PC-9 (cell line): Measurements from ENCODE around the gene DIAPH2. TPM values are rescaled to one million over a fixed set of nuclear protein-coding genes. Genes with fewer than 3 reads are reported as not detected.

Source experiments
- BruUV-seq: library from RNA; stranded (reverse); fragments of 400-500 nt; replicated peaks from 2 replicates; lab custom pipeline; 2021; lab: Mats Ljungman, UMichigan
- CTCF ChIA-PET: fragments of 300-600 bp; sonication (Branson Sonifier 250); formaldehyde crosslinking; loops from one replicate; lab custom pipeline; 2022; ENCODE audit warnings: antibody characterized with exemption; lab: Charles Lee
- POLR2A ChIA-PET: fragments of 300-600 bp; sonication (Branson Sonifier 250); formaldehyde crosslinking; loops from one replicate; lab custom pipeline; 2022; ENCODE audit warnings: antibody characterized with exemption; ENCODE audit not compliant: unreplicated experiment; lab: Charles Lee
- DNase-seq, 2 experiments: peaks; one replicate each; pipeline versions ENCODE4 v3.0.0 to v3.0.0-alpha.2; 2015 to 2022; ENCODE audit warnings: mixed read lengths in 1 of 2
- H2AFZ ChIP-seq: fragments of 200-600 bp; sonication (generic); 2 replicates; pipeline ENCODE4 v1.8.1; 2017; ENCODE audit warnings: antibody characterized with exemption
- H3F3A ChIP-seq: fragments of 200-600 bp; sonication (generic); 2 replicates; pipeline ENCODE4 v1.8.1; 2017; ENCODE audit warnings: antibody characterized with exemption, mild to moderate bottlenecking, low read depth; ENCODE audit not compliant: insufficient read depth
- H3K27ac ChIP-seq: fragments of 200-600 bp; sonication (generic); 2 replicates; pipeline ENCODE4 v1.6.1; 2016; ENCODE audit warnings: mixed run types
- H3K27me3 ChIP-seq: fragments of 200-600 bp; sonication (generic); 2 replicates; pipeline ENCODE4 v1.6.1; 2016; ENCODE audit warnings: low read depth, mixed run types; ENCODE audit not compliant: insufficient read depth
- H3K36me3 ChIP-seq: fragments of 200-600 bp; sonication (generic); 2 replicates; pipeline ENCODE4 v1.6.1; 2016; ENCODE audit warnings: low read depth, mixed run types
- H3K4me1 ChIP-seq: fragments of 200-600 bp; sonication (generic); replicated peaks from 2 replicates; pipeline ENCODE4 v1.6.1; 2016; ENCODE audit warnings: mixed run types; ENCODE audit not compliant: insufficient read depth
- H3K4me2 ChIP-seq: fragments of 200-600 bp; sonication (generic); 2 replicates; pipeline ENCODE4 v1.6.1; 2017; ENCODE audit warnings: mixed run types
- H3K4me3 ChIP-seq: fragments of 200-600 bp; sonication (generic); 2 replicates; pipeline ENCODE4 v1.6.1; 2016; ENCODE audit warnings: mixed run types
- H3K79me2 ChIP-seq: fragments of 200-600 bp; sonication (generic); 2 replicates; pipeline ENCODE4 v1.6.1; 2017; ENCODE audit warnings: low read depth, mixed run types
- H3K9me2 ChIP-seq: fragments of 200-600 bp; sonication (generic); 2 replicates; pipeline ENCODE4 v1.8.1; 2017; ENCODE audit warnings: mild to moderate bottlenecking; ENCODE audit not compliant: insufficient read depth
- H3K9me3 ChIP-seq: fragments of 200-600 bp; sonication (generic); 2 replicates; pipeline ENCODE4 v1.8.1; 2016; ENCODE audit warnings: low read depth; ENCODE audit not compliant: insufficient read depth
- H4K20me1 ChIP-seq: fragments of 200-600 bp; sonication (generic); 2 replicates; pipeline ENCODE4 v1.8.1; 2017; ENCODE audit not compliant: insufficient read depth
- EZH2 ChIP-seq: fragments of 200-600 bp; sonication (generic); IDR thresholded peaks from 2 replicates; pipeline ENCODE4 v1.8.0; 2017; ENCODE audit warnings: antibody characterized with exemption, low read depth
- intact Hi-C: fragments of 100-400 bp; cut with micrococcal nuclease; formaldehyde crosslinking; loops from one replicate; pipeline ENCODE4 v1.10.0; 2022; ENCODE audit not compliant: unreplicated experiment
- total RNA-seq: library from RNA; stranded (reverse); gene quantifications from 2 replicates; pipeline ENCODE4 v1.2.3, GENCODE V29; 2021
- TF ChIP-seq, protein P1 (sequence below): fragments of 200-600 bp; sonication (generic); conservative IDR thresholded peaks from 2 replicates; pipeline ENCODE4 v1.6.1; 2017; ENCODE audit warnings: mixed run types, antibody characterized with exemption, mild to moderate bottlenecking, moderate library complexity

Gene DIAPH2
- total RNA-seq, 1 experiment from 2014 or later = 12.0 TPM

- no TSS peak for BruUV-seq
- Histone ChIP-seq H3K9me2 (no peaks in the 10 kb centered on the region), H3K4me1 (no peaks in the 10 kb centered on the region), H3K4me2 (no peak overlapping the region), H3K27me3 (no peaks in the 10 kb centered on the region), H3K4me3 (no peak overlapping the region), H3K36me3 (no peaks in the 10 kb centered on the region), H3K27ac (no peak overlapping the region), H3F3A (no peaks in the 10 kb centered on the region), H4K20me1 (no peaks in the 10 kb centered on the region), H3K79me2 (no peaks in the 10 kb centered on the region), H3K9me3 (no peaks in the 10 kb centered on the region), H2AFZ (no peak overlapping the region)
- CTCF ChIA-PET = no interaction called here
- intact Hi-C loops = no loop called here
- DNase-seq = no peak
- TF ChIP-seq, protein P1, sequence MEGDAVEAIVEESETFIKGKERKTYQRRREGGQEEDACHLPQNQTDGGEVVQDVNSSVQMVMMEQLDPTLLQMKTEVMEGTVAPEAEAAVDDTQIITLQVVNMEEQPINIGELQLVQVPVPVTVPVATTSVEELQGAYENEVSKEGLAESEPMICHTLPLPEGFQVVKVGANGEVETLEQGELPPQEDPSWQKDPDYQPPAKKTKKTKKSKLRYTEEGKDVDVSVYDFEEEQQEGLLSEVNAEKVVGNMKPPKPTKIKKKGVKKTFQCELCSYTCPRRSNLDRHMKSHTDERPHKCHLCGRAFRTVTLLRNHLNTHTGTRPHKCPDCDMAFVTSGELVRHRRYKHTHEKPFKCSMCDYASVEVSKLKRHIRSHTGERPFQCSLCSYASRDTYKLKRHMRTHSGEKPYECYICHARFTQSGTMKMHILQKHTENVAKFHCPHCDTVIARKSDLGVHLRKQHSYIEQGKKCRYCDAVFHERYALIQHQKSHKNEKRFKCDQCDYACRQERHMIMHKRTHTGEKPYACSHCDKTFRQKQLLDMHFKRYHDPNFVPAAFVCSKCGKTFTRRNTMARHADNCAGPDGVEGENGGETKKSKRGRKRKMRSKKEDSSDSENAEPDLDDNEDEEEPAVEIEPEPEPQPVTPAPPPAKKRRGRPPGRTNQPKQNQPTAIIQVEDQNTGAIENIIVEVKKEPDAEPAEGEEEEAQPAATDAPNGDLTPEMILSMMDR = no peak
- no peak for TF ChIP-seq EZH2
- POLR2A ChIA-PET = no interaction called here
These were observed 609.4 kb downstream of the DIAPH2 start for GRCh38 chrX:97294041-97294440.

GRCh38 chrX:97295954-97296353 is 611.3 kb downstream of the DIAPH2 start:
- Histone ChIP-seq H3K4me3 (no peak overlapping the region), H3K27me3 (no peaks in the 10 kb centered on the region), H2AFZ (no peak overlapping the region), H3K4me1 (no peaks in the 10 kb centered on the region), H3K27ac (no peak overlapping the region), H3K79me2 (no peaks in the 10 kb centered on the region), H3F3A (no peaks in the 10 kb centered on the region), H4K20me1 (no peaks in the 10 kb centered on the region), H3K9me3 (no peaks in the 10 kb centered on the region), H3K9me2 (no peaks in the 10 kb centered on the region), H3K4me2 (no peak overlapping the region), H3K36me3 (no peaks in the 10 kb centered on the region)
- intact Hi-C loops = no loop called here
- TF ChIP-seq, protein P1 = no peak
- no peak for TF ChIP-seq EZH2
- no TSS peak for BruUV-seq
- POLR2A ChIA-PET = interaction anchor here (0.5 kb wide), 1 partner anchor 264 kb away, joined by 3 read pairs; no protein-coding TSS in a partner anchor
- CTCF ChIA-PET = no interaction called here
- no peak for DNase-seq

DNA sequence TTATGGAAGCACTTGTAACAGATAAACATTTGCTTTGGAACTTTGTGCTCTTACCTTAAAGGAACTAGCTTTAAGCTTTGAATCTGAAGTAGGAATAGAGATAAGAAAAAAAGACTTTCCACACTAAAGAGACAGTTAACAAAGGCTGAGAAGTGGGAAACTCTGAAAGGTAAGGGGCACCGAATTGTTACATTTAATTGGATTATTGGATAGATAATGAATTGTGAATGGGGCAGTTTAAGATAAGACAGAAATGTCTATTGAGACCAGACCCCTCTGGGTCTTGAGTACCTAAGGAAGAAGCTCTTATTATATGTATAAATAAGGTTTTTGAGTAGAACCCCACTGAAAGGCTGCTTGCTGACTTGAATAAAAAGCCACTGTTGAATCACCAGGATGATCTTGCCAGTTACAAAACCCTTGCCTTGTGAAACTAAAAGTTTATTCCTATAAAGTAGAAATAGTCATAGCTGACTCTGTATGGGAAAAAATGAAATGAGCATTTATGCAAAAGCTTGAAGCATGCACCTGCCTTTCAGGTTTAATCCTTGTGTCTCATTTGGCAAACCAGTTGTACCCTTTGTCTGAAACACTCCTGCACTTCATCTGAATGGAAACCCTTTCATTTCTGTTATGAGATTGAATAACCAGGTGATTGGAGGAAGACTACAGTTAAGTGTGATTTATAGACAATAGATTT is 622.3 kb downstream of the DIAPH2 start:
- DNase-seq = no peak
- Histone ChIP-seq H3K79me2 (no peaks in the 10 kb centered on the region), H3K4me3 (no peak overlapping the region), H3K27ac (no peak overlapping the region), H3K9me3 (no peaks in the 10 kb centered on the region), H4K20me1 (no peaks in the 10 kb centered on the region), H3K27me3 (no peaks in the 10 kb centered on the region), H3K4me2 (no peak overlapping the region), H3K9me2 (no peaks in the 10 kb centered on the region), H3K4me1 (peaks cover 13% of the 10 kb centered on the region), H2AFZ (no peak overlapping the region), H3K36me3 (no peaks in the 10 kb centered on the region), H3F3A (no peaks in the 10 kb centered on the region)
- TF ChIP-seq, protein P1 = no peak
- TF ChIP-seq EZH2 = no peak
- intact Hi-C loops = no loop called here
- ChIA-PET CTCF (interaction anchor here (0.6 kb wide), 1 partner anchor 10 kb away, joined by 13 read pairs; no protein-coding TSS in a partner anchor), POLR2A (no interaction called here)
- no TSS peak for BruUV-seq
